Fibroblast of lung (primary cell): Measurements from ENCODE around the gene ECHS1. TPM values are rescaled to one million over a fixed set of nuclear protein-coding genes. Genes with fewer than 3 reads are reported as not detected.

Experiments used
- DNase-seq, 2 donors: peaks; one replicate each; pipeline versions ENCODE4 v3.0.0 to v3.0.0-alpha.2; 2010; ENCODE audit warnings: low read depth in 2 of 2
- H2AFZ ChIP-seq: 2 replicates; pipeline ENCODE4 v1.5.1; 2012; ENCODE audit warnings: low read length, control low read depth, inconsistent platforms
- H3K27ac ChIP-seq: 2 replicates; pipeline ENCODE4 v1.5.1; 2011; ENCODE audit warnings: low read length, control low read depth; ENCODE audit not compliant: insufficient read depth
- H3K27me3 ChIP-seq: 2 replicates; pipeline ENCODE4 v1.5.1; 2011; ENCODE audit warnings: mild to moderate bottlenecking, low read length; ENCODE audit not compliant: control insufficient read depth, insufficient read depth
- H3K36me3 ChIP-seq: 2 replicates; pipeline ENCODE4 v1.5.1; 2011; ENCODE audit warnings: low read length; ENCODE audit not compliant: control insufficient read depth, insufficient read depth
- H3K4me1 ChIP-seq: 2 replicates; pipeline ENCODE4 v1.5.1; 2011; ENCODE audit warnings: low read length; ENCODE audit not compliant: control insufficient read depth, insufficient read depth; ENCODE audit errors: extremely low read depth
- H3K4me2 ChIP-seq: 2 replicates; pipeline ENCODE4 v1.5.1; 2011; ENCODE audit warnings: low read length, control low read depth; ENCODE audit not compliant: insufficient read depth; ENCODE audit errors: extremely low read depth
- H3K4me3 ChIP-seq, 4 experiments: fragments of 200-600 bp in 1 of 4; sonication (generic) in 1 of 4; replicated peaks in 1 of 4; 2 replicates each; pipeline ENCODE4 v1.5.1; 2011 to 2016; ENCODE audit warnings: low read length in 4 of 4, low read depth in 3 of 4, mild to moderate bottlenecking in 3 of 4, control low read depth in 2 of 4, inconsistent platforms in 1 of 4, mixed read lengths in 1 of 4; ENCODE audit not compliant: insufficient read depth in 1 of 4; ENCODE audit errors: control extremely low read depth in 1 of 4
- H3K79me2 ChIP-seq: 2 replicates; pipeline ENCODE4 v1.5.1; 2012; ENCODE audit warnings: mild to moderate bottlenecking, low read length, inconsistent platforms; ENCODE audit not compliant: control insufficient read depth, insufficient read depth
- H3K9ac ChIP-seq: 2 replicates; pipeline ENCODE4 v1.5.1; 2011; ENCODE audit warnings: mild to moderate bottlenecking, low read length, control low read depth; ENCODE audit not compliant: insufficient read depth
- H3K9me3 ChIP-seq: 2 replicates; pipeline ENCODE4 v1.5.1; 2012; ENCODE audit warnings: low read depth, low read length; ENCODE audit not compliant: control insufficient read depth, insufficient read depth
- H4K20me1 ChIP-seq: 2 replicates; pipeline ENCODE4 v1.5.1; 2011; ENCODE audit warnings: low read length; ENCODE audit not compliant: control insufficient read depth, insufficient read depth; ENCODE audit errors: extremely low read depth
- CTCF ChIP-seq, 2 donors: IDR thresholded peaks in 1 of 2; conservative IDR thresholded peaks in 1 of 2; 1 replicate in 1 of 2; 2 replicates in 1 of 2; pipeline ENCODE4 v1.5.1; 2011 to 2012; ENCODE audit warnings: low read length in 2 of 2, control low read depth in 1 of 2, inconsistent platforms in 1 of 2, low read depth in 1 of 2, mild to moderate bottlenecking in 1 of 2
- EZH2 ChIP-seq: IDR thresholded peaks from 2 replicates; pipeline ENCODE4 v1.5.1; 2012; ENCODE audit warnings: low read length, control low read depth, mild to moderate bottlenecking; ENCODE audit errors: missing control alignments
- polyA plus RNA-seq, 2 donors: library from polyadenylated mRNA; depleted of rRNA in 1 of 2; stranded (reverse) in 1 of 2; unstranded in 1 of 2; fragments of >200 nt; gene quantifications; 2 replicates each; pipeline ENCODE4 v1.2.1, GENCODE V29; 2011 to 2012; ENCODE audit warnings: missing spikeins in 1 of 2
- total RNA-seq: library from RNA; depleted of rRNA; stranded (reverse); fragments of >200 nt; gene quantifications from 2 replicates; pipeline ENCODE4 v1.2.1, GENCODE V29; 2014

The ECHS1 gene
- total and polyA plus RNA-seq, 2 donors (not counting 1 experiment from before 2014, with no cell fraction given), result 63.9 to 71.9 TPM

DNA sequence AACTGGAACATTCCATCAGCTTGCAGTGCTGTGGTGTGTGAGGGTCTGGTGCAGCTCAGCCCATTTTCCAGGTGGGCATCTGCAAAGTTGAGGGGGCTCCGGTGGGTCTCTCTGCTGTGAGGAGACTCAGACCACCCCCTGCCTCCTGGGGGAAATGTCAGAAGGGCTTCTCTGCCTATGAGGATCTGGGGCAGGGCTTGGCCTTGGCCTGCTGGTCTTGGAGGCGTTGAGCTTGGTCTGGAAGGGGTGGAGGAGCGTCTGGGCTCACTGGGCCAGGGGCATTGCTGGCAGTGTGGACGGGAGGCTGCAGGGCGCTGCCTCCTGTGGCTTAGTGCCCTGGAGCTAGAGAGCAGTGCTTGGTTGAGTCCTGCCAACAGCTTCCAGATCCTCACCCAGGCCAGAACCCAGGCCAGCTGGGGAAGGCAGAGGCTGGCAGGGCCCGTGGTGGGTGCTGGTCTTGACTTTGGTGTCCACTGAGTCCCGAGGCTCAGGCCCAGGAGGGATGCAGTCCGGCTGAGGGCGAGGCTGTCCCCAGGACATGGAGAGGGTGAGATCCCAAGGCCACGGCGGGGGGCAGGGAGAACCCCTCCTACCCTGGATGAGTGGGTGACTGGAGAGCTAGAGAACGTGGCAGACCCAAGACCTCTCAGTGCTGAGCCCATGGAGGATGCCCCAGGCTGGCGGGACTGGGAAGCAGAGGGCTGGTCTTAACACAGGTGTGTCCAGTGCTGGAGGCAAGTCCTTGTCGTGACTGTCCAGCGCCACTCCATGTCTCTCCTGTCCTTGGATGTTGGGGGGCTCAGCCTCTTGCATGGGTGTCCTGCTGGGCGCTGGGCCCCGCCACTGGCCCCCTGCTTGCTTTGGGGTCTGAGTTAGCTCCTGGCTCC is 48.4 kb upstream of the ECHS1 start:
- no peaks in the 10 kb centered on the region for H3K4me1 ChIP-seq
- no peak overlapping the region for H3K27ac ChIP-seq
- H3K79me2 ChIP-seq, result no peaks in the 10 kb centered on the region
- no peak overlapping the region for H3K4me2 ChIP-seq
- no peaks in the 10 kb centered on the region for H3K27me3 ChIP-seq
- H2AFZ ChIP-seq, result no peak overlapping the region
- peaks cover 9% of the 10 kb centered on the region for H3K36me3 ChIP-seq
- DNase-seq, result no peak
- H3K9ac ChIP-seq, result no peak overlapping the region
- H4K20me1 ChIP-seq, result no peaks in the 10 kb centered on the region
- TF ChIP-seq CTCF (conservative IDR thresholded peaks at IDR 0.05 in 1 of 2, IDR thresholded peaks at IDR 0.05 in 1 of 2; ENCODE audit: low read depth in 1 of 2, low read length in 2 of 2) (no peak), EZH2 (no peak)
- no peaks in the 10 kb centered on the region for H3K9me3 ChIP-seq
- no peak overlapping the region for H3K4me3 ChIP-seq

- Histone ChIP-seq H4K20me1 (no peaks in the 10 kb centered on the region), H3K4me1 (no peaks in the 10 kb centered on the region), H3K27me3 (no peaks in the 10 kb centered on the region), H2AFZ (no peak overlapping the region), H3K4me2 (no peak overlapping the region), H3K9me3 (no peaks in the 10 kb centered on the region), H3K36me3 (peaks cover 9% of the 10 kb centered on the region), H3K27ac (no peak overlapping the region), H3K79me2 (no peaks in the 10 kb centered on the region), H3K9ac (no peak overlapping the region), H3K4me3 (no peak overlapping the region)
- DNase-seq, result no peak
- TF ChIP-seq EZH2, result no peak
- no peak for TF ChIP-seq CTCF (conservative IDR thresholded peaks at IDR 0.05 in 1 of 2, IDR thresholded peaks at IDR 0.05 in 1 of 2; ENCODE audit: low read depth in 1 of 2, low read length in 2 of 2)
Measured at GRCh38 chr10:133420579-133420978, 47.4 kb upstream of the ECHS1 start.

GRCh38 chr10:133420028-133420427 is 46.9 kb upstream of the ECHS1 start:
- Histone ChIP-seq H3K79me2 (no peaks in the 10 kb centered on the region), H4K20me1 (no peaks in the 10 kb centered on the region), H3K4me1 (no peaks in the 10 kb centered on the region), H3K4me3 (no peak overlapping the region), H3K9me3 (no peaks in the 10 kb centered on the region), H3K9ac (no peak overlapping the region), H3K27me3 (no peaks in the 10 kb centered on the region), H2AFZ (no peak overlapping the region), H3K27ac (no peak overlapping the region), H3K4me2 (no peak overlapping the region), H3K36me3 (peaks cover 9% of the 10 kb centered on the region)
- DNase-seq, result no peak
- TF ChIP-seq CTCF (conservative IDR thresholded peaks at IDR 0.05 in 1 of 2, IDR thresholded peaks at IDR 0.05 in 1 of 2; ENCODE audit: low read depth in 1 of 2, low read length in 2 of 2), result no peak
- no peak for TF ChIP-seq EZH2
